ENCODE measurements around the gene DAAM1. TPM values are rescaled to one million over a fixed set of nuclear protein-coding genes. Genes with fewer than 3 reads are reported as not detected.

The DAAM1 gene
- total and polyA plus RNA-seq, 7 donors, result 5.7 to 37.1 (median 8.9) TPM

GRCh38 chr14:59394268-59394667 is 205.8 kb downstream of the DAAM1 start:
- no peaks in the 10 kb centered on the region for H3K27me3 ChIP-seq (ENCODE audit: insufficient read depth in 3 of 3, low read length in 2 of 3)
- H3K4me3 ChIP-seq, result no peak overlapping the region
- no peaks in the 10 kb centered on the region for H3K9me3 ChIP-seq
- no peaks in the 10 kb centered on the region for H3K36me3 ChIP-seq (ENCODE audit: insufficient read depth in 1 of 2, low read depth in 1 of 2)
- no peak for TF ChIP-seq CTCF (IDR thresholded peaks at IDR 0.05)
- ATAC-seq (no peak), DNase-seq (no peak)
- no peak overlapping the region for H3K27ac ChIP-seq
- intact Hi-C loops (cut with DNase I), result no loop called here
- 83 to 95% (median 86%) methylated on average over 4 of the region's 4 CpGs for WGBS, 3 donors
- H3K4me1 ChIP-seq, result no peaks in the 10 kb centered on the region

- ATAC-seq (no peak), DNase-seq (no peak)
- no peaks in the 10 kb centered on the region for H3K4me1 ChIP-seq
- no peak overlapping the region for H3K4me3 ChIP-seq
- no peaks in the 10 kb centered on the region for H3K27me3 ChIP-seq (ENCODE audit: insufficient read depth in 3 of 3, low read length in 2 of 3)
- H3K36me3 ChIP-seq (ENCODE audit: insufficient read depth in 1 of 2, low read depth in 1 of 2), result no peaks in the 10 kb centered on the region
- H3K9me3 ChIP-seq, result no peaks in the 10 kb centered on the region
- intact Hi-C loops (cut with DNase I), result no loop called here
- no peak overlapping the region for H3K27ac ChIP-seq
- TF ChIP-seq CTCF (IDR thresholded peaks at IDR 0.05), result no peak
- 64 to 80% (median 69%) methylated on average over 3 of the region's 3 CpGs for WGBS, 3 donors
Measured at GRCh38 chr14:59395672-59396071, 207.2 kb downstream of the DAAM1 start.

GRCh38 chr14:59398841-59399240 is 210.4 kb downstream of the DAAM1 start:
- Histone ChIP-seq H3K4me1 (no peaks in the 10 kb centered on the region), H3K4me3 (no peak overlapping the region), H3K9me3 (no peaks in the 10 kb centered on the region), H3K36me3 (ENCODE audit: insufficient read depth in 1 of 2, low read depth in 1 of 2) (no peaks in the 10 kb centered on the region), H3K27ac (no peak overlapping the region), H3K27me3 (ENCODE audit: insufficient read depth in 3 of 3, low read length in 2 of 3) (no peaks in the 10 kb centered on the region)
- no peak for DNase-seq
- TF ChIP-seq CTCF (IDR thresholded peaks at IDR 0.05), result no peak
- WGBS, 3 donors, result 85 to 95% (median 90%) methylated on average over 1 of the region's 1 CpG
- intact Hi-C loops (cut with DNase I), result no loop called here
- ATAC-seq, result no peak

GRCh38 chr14:59406454-59407245 is 218.2 kb downstream of the DAAM1 start:
- Histone ChIP-seq H3K4me3 (no peak overlapping the region), H3K36me3 (ENCODE audit: insufficient read depth in 1 of 2, low read depth in 1 of 2) (no peaks in the 10 kb centered on the region), H3K4me1 (no peaks in the 10 kb centered on the region), H3K27ac (peak overlapping the region; percentile 51), H3K27me3 (ENCODE audit: insufficient read depth in 3 of 3, low read length in 2 of 3) (no peaks in the 10 kb centered on the region), H3K9me3 (no peaks in the 10 kb centered on the region)
- peak in 1 of 4 donors; percentile 4 for ATAC-seq
- intact Hi-C loops (cut with DNase I), result no loop called here
- no peak for TF ChIP-seq CTCF (IDR thresholded peaks at IDR 0.05)
- no peak for DNase-seq
- 47 to 60% (median 53%) methylated on average over 6 of the region's 6 CpGs for WGBS, 3 donors
